Ureter (tissue), 1 donor: ENCODE results near the gene ABHD15. TPM values are rescaled to one million over a fixed set of nuclear protein-coding genes. Genes with fewer than 3 reads are reported as not detected.
"Not testable (repeated sequence)": the region's sequence is repeated elsewhere in the genome, so short reads cannot be mapped to it uniquely, and the experiment has no call there.

Source experiments
- DNase-seq: peaks from one replicate; pipeline ENCODE4 v3.0.0-alpha.2; 2020; ENCODE audit warnings: low spot score
- total RNA-seq: library from RNA; stranded (reverse); gene quantifications from one replicate; pipeline ENCODE4 v1.2.4, GENCODE V29; 2023
- donor health status: DM: yes; HTN: yes; CAD: no.

ABHD15 gene
- total RNA-seq, 1 donor from 2014 or later = 7.8 TPM

- peak; percentile 92 for DNase-seq
Observed at GRCh38 chr17:29568331-29569244, 1.8 kb upstream of the ABHD15 start, which contains the start of gene TP53I13. TSS of gene TP53I13 (plus strand) at chr17:29568701. CDS start at chr17:29568759, 58 bp downstream.

GRCh38 chr17:29567554-29568330 lies 905 bp upstream of the ABHD15 start:
- DNase-seq = peak; percentile 76

GRCh38 chr17:29567304-29567553 lies 392 bp upstream of the ABHD15 start:
- no peak for DNase-seq

- peak; percentile 54 for DNase-seq
Observed at GRCh38 chr17:29565643-29566472, 979 bp downstream of the ABHD15 start.

- no peak for DNase-seq
Observed at GRCh38 chr17:29563816-29564215, 3.0 kb downstream of the ABHD15 start.

GRCh38 chr17:29562615-29563014 lies 4.2 kb downstream of the ABHD15 start:
- no peak for DNase-seq

GRCh38 chr17:29561554-29562517 lies 5.0 kb downstream of the ABHD15 start:
- DNase-seq = no peak

- no peak for DNase-seq
Observed at GRCh38 chr17:29560316-29560715, 6.5 kb downstream of the ABHD15 start.

GRCh38 chr17:29559640-29560039 lies 7.2 kb downstream of the ABHD15 start:
- DNase-seq = no peak

- DNase-seq = not testable (repeated sequence)
Observed at GRCh38 chr17:29558139-29558538, 8.7 kb downstream of the ABHD15 start.

- DNase-seq = no peak
Observed at GRCh38 chr17:29557739-29558116, 9.1 kb downstream of the ABHD15 start.

- DNase-seq = no peak
Observed at GRCh38 chr17:29557085-29557738, 9.6 kb downstream of the ABHD15 start.

GRCh38 chr17:29555840-29556239 lies 11.0 kb downstream of the ABHD15 start:
- no peak for DNase-seq

- DNase-seq = no peak
Observed at GRCh38 chr17:29549177-29549923, 17.5 kb downstream of the ABHD15 start.

- DNase-seq = no peak
Observed at GRCh38 chr17:29546830-29547229, 20.0 kb downstream of the ABHD15 start.

- no peak for DNase-seq
Observed at GRCh38 chr17:29546085-29546484, 20.8 kb downstream of the ABHD15 start.

GRCh38 chr17:29544066-29544465 lies 22.8 kb downstream of the ABHD15 start:
- no peak for DNase-seq

- no peak for DNase-seq
Observed at GRCh38 chr17:29533976-29534375, 32.9 kb downstream of the ABHD15 start.

GRCh38 chr17:29526322-29526721 lies 40.5 kb downstream of the ABHD15 start:
- no peak for DNase-seq

- DNase-seq = no peak
Observed at GRCh38 chr17:29524692-29525091, 42.1 kb downstream of the ABHD15 start.
